Fibroblast of lung (primary cell): ENCODE measurements around the gene MPC2.

Experiments
- EZH2 ChIP-seq: IDR thresholded peaks from 2 replicates; pipeline ENCODE4 v1.5.1; 2012; ENCODE audit warnings: low read length, control low read depth, mild to moderate bottlenecking; ENCODE audit errors: missing control alignments
- TF ChIP-seq, protein P1 (sequence below), 2 donors: IDR thresholded peaks in 1 of 2; conservative IDR thresholded peaks in 1 of 2; 1 replicate in 1 of 2; 2 replicates in 1 of 2; pipeline ENCODE4 v1.5.1; 2011 to 2012; ENCODE audit warnings: low read length in 2 of 2, control low read depth in 1 of 2, inconsistent platforms in 1 of 2, low read depth in 1 of 2, mild to moderate bottlenecking in 1 of 2

DNA sequence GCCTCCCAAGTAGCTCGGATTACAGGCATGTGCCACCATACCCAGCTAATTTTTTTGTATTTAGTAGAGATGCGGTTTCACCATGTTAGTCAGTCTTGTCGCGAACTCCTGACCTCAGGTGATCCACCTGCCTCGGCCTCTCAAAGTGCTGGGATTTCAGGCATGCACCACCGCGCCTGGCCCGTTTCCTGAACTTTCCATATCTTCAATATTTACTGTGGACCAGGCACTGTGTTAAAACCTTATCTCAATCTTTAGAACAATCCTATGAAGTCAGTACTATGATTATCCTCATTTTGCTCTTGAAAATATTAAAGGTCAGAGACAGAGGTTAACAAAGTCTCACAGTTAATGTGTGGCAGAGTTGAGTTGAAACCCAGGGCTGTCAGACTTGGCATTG is 21.3 kb downstream of the MPC2 start:
- TF ChIP-seq, protein P1, sequence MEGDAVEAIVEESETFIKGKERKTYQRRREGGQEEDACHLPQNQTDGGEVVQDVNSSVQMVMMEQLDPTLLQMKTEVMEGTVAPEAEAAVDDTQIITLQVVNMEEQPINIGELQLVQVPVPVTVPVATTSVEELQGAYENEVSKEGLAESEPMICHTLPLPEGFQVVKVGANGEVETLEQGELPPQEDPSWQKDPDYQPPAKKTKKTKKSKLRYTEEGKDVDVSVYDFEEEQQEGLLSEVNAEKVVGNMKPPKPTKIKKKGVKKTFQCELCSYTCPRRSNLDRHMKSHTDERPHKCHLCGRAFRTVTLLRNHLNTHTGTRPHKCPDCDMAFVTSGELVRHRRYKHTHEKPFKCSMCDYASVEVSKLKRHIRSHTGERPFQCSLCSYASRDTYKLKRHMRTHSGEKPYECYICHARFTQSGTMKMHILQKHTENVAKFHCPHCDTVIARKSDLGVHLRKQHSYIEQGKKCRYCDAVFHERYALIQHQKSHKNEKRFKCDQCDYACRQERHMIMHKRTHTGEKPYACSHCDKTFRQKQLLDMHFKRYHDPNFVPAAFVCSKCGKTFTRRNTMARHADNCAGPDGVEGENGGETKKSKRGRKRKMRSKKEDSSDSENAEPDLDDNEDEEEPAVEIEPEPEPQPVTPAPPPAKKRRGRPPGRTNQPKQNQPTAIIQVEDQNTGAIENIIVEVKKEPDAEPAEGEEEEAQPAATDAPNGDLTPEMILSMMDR (conservative IDR thresholded peaks at IDR 0.05 in 1 of 2, IDR thresholded peaks at IDR 0.05 in 1 of 2; ENCODE audit: low read depth in 1 of 2, low read length in 2 of 2): no peak
- TF ChIP-seq EZH2: no peak
